ENCODE data around the gene ANKRD42. TPM values are rescaled to one million over a fixed set of nuclear protein-coding genes. Genes with fewer than 3 reads are reported as not detected.
A peak's percentile ranks its signal among the peaks of the same experiment; 100 is the strongest.

ANKRD42 gene
- total RNA-seq, 1 experiment from 2014 or later: 5.7 TPM

- TF ChIP-seq, protein P1, sequence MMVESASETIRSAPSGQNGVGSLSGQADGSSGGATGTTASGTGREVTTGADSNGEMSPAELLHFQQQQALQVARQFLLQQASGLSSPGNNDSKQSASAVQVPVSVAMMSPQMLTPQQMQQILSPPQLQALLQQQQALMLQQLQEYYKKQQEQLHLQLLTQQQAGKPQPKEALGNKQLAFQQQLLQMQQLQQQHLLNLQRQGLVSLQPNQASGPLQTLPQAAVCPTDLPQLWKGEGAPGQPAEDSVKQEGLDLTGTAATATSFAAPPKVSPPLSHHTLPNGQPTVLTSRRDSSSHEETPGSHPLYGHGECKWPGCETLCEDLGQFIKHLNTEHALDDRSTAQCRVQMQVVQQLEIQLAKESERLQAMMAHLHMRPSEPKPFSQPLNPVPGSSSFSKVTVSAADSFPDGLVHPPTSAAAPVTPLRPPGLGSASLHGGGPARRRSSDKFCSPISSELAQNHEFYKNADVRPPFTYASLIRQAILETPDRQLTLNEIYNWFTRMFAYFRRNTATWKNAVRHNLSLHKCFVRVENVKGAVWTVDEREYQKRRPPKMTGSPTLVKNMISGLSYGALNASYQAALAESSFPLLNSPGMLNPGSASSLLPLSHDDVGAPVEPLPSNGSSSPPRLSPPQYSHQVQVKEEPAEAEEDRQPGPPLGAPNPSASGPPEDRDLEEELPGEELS (CRISPR knock-in tag; IDR thresholded peaks at IDR 0.05): peak; percentile 71; the same call in 1 of the 2 replicates
- TF ChIP-seq GABPB1 (CRISPR knock-in tag; IDR thresholded peaks at IDR 0.05) (0 out of 2 replicates have a peak, but pooled peaks have one; percentile 24), ZNF671 (CRISPR knock-in tag; IDR thresholded peaks at IDR 0.05) (no peak), TP53 (CRISPR knock-in tag; IDR thresholded peaks at IDR 0.05) (no peak), SOX15 (CRISPR knock-in tag; IDR thresholded peaks at IDR 0.05) (no peak), ZNF281 (CRISPR knock-in tag; IDR thresholded peaks at IDR 0.05) (peak; percentile 59; the same call in 1 of the 2 replicates), ZNF396 (CRISPR knock-in tag; IDR thresholded peaks at IDR 0.05; ENCODE audit: borderline replicate concordance) (no peak), ETV6 (CRISPR knock-in tag; IDR thresholded peaks at IDR 0.05) (peak; percentile 16; the same call in 1 of the 2 replicates), IRF1 (CRISPR knock-in tag; IDR thresholded peaks at IDR 0.05) (no peak)
- TF ChIP-seq, protein P2, sequence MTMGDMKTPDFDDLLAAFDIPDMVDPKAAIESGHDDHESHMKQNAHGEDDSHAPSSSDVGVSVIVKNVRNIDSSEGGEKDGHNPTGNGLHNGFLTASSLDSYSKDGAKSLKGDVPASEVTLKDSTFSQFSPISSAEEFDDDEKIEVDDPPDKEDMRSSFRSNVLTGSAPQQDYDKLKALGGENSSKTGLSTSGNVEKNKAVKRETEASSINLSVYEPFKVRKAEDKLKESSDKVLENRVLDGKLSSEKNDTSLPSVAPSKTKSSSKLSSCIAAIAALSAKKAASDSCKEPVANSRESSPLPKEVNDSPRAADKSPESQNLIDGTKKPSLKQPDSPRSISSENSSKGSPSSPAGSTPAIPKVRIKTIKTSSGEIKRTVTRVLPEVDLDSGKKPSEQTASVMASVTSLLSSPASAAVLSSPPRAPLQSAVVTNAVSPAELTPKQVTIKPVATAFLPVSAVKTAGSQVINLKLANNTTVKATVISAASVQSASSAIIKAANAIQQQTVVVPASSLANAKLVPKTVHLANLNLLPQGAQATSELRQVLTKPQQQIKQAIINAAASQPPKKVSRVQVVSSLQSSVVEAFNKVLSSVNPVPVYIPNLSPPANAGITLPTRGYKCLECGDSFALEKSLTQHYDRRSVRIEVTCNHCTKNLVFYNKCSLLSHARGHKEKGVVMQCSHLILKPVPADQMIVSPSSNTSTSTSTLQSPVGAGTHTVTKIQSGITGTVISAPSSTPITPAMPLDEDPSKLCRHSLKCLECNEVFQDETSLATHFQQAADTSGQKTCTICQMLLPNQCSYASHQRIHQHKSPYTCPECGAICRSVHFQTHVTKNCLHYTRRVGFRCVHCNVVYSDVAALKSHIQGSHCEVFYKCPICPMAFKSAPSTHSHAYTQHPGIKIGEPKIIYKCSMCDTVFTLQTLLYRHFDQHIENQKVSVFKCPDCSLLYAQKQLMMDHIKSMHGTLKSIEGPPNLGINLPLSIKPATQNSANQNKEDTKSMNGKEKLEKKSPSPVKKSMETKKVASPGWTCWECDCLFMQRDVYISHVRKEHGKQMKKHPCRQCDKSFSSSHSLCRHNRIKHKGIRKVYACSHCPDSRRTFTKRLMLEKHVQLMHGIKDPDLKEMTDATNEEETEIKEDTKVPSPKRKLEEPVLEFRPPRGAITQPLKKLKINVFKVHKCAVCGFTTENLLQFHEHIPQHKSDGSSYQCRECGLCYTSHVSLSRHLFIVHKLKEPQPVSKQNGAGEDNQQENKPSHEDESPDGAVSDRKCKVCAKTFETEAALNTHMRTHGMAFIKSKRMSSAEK (CRISPR knock-in tag; IDR thresholded peaks at IDR 0.05; ENCODE audit: borderline replicate concordance): no peak
Measured at GRCh38 chr11:83156144-83156995, 37.1 kb upstream of the ANKRD42 start (continued).

DNA sequence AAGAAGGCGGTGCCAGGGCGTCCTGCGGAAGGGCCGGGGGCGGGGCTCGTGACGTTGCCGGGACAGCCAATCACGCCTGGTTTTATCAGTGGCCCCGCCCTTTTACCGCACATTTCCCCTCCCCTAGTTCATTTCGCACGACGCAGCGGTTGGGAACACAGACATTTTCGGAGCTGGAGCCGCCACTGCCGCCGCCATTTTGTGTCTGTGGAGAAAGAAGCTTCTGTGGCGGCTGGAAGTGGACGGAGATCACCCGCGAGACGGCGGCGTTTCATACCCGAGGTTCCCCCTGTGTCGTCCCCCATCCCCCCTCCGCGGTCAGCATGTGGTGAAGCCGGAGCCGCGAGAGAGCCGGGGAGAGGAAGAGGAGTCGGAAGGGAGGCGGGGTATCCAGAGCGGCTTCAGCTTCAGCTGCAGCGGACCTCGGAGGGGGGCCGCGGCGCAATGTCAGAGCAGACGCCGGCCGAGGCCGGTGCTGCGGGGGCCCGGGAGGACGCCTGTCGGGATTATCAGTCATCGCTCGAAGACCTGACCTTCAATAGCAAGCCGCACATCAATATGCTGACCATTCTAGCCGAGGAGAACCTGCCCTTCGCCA, 36.4 kb upstream of the ANKRD42 start, which contains the start of gene PCF11:
TSS of gene PCF11 (plus strand) at position 136 of the 598 bp plus-strand sequence. CDS start at position 445, 309 bp downstream.
- DNase-seq (ENCODE audit: low spot score): peak; percentile 96
- Mint-ChIP-seq H3K27ac (peak within 1 kb of the TSS; percentile 100), H3K27me3 (ENCODE audit: low read depth) (no peaks in the 10 kb centered on the region), H3K36me3 (peaks cover 26% of the 10 kb centered on the region), H3K4me3 (peak within 1 kb of the TSS; percentile 99), H3K4me1 (peaks cover 28% of the 10 kb centered on the region), H3K9me3 (no peaks in the 10 kb centered on the region)
- POLR2A ChIA-PET: interaction anchor here (0.6 to 3.1 kb wide), 21 partner anchors 9 to 1563 kb away, joined by 3 to 46 read pairs (median 3); partner anchors contain the start of genes ANKRD42, DDIAS, PRCP and RAB30
- no peak for ATAC-seq
- CTCF ChIA-PET: interaction anchor here (1.2 to 2.0 kb wide), 6 partner anchors 129 to 290 kb away, joined by 3 to 7 read pairs (median 4); partner anchors contain the start of genes CCDC90B, DDIAS and PRCP
- peak; percentile 15; the same call in 1 of the 2 replicates for TF ChIP-seq SMAD3 (CRISPR knock-in tag; IDR thresholded peaks at IDR 0.05; ENCODE audit: borderline replicate concordance)
- TF ChIP-seq, protein P3, sequence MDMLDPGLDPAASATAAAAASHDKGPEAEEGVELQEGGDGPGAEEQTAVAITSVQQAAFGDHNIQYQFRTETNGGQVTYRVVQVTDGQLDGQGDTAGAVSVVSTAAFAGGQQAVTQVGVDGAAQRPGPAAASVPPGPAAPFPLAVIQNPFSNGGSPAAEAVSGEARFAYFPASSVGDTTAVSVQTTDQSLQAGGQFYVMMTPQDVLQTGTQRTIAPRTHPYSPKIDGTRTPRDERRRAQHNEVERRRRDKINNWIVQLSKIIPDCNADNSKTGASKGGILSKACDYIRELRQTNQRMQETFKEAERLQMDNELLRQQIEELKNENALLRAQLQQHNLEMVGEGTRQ (CRISPR knock-in tag; IDR thresholded peaks at IDR 0.05): peak; percentile 72
- TF ChIP-seq ERG (CRISPR knock-in tag; IDR thresholded peaks at IDR 0.05): no peak
- TF ChIP-seq, protein P4, sequence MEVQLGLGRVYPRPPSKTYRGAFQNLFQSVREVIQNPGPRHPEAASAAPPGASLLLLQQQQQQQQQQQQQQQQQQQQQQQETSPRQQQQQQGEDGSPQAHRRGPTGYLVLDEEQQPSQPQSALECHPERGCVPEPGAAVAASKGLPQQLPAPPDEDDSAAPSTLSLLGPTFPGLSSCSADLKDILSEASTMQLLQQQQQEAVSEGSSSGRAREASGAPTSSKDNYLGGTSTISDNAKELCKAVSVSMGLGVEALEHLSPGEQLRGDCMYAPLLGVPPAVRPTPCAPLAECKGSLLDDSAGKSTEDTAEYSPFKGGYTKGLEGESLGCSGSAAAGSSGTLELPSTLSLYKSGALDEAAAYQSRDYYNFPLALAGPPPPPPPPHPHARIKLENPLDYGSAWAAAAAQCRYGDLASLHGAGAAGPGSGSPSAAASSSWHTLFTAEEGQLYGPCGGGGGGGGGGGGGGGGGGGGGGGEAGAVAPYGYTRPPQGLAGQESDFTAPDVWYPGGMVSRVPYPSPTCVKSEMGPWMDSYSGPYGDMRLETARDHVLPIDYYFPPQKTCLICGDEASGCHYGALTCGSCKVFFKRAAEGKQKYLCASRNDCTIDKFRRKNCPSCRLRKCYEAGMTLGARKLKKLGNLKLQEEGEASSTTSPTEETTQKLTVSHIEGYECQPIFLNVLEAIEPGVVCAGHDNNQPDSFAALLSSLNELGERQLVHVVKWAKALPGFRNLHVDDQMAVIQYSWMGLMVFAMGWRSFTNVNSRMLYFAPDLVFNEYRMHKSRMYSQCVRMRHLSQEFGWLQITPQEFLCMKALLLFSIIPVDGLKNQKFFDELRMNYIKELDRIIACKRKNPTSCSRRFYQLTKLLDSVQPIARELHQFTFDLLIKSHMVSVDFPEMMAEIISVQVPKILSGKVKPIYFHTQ (CRISPR knock-in tag; IDR thresholded peaks at IDR 0.05): no peak
- no peak for TF ChIP-seq OVOL2 (CRISPR knock-in tag; IDR thresholded peaks at IDR 0.05; ENCODE audit: borderline replicate concordance)
- peak; percentile 44 for TF ChIP-seq TEAD1 (CRISPR knock-in tag; IDR thresholded peaks at IDR 0.05)
- TF ChIP-seq SP1 (CRISPR knock-in tag; conservative IDR thresholded peaks at IDR 0.05): peak; percentile 81
- peak; percentile 69; the same call in 1 of the 2 replicates for TF ChIP-seq GABPB1 (CRISPR knock-in tag; IDR thresholded peaks at IDR 0.05)
- TF ChIP-seq RORB (CRISPR knock-in tag; IDR thresholded peaks at IDR 0.05): no peak
- TF ChIP-seq NR1H2 (CRISPR knock-in tag; IDR thresholded peaks at IDR 0.05): no peak

Data from WTC11 (cell line).